GM13976 (cell line): Measurements from ENCODE around the gene TMEM140.

Source experiments
- DNase-seq: peaks from one replicate; pipeline ENCODE4 v3.0.0; 2012; ENCODE audit warnings: low spot score
- in situ Hi-C: fragments of 300-500 bp; cut with MboI; formaldehyde crosslinking; loops from one replicate; pipeline ENCODE4 v1.12.0; 2022; ENCODE audit warnings: low sequenced_read_pairs, mixed read lengths, inconsistent platforms; ENCODE audit not compliant: unreplicated experiment
- TF ChIP-seq, protein P1 (sequence below): IDR thresholded peaks from 2 replicates; pipeline ENCODE4 v1.5.1; 2012; ENCODE audit warnings: borderline replicate concordance, mild to moderate bottlenecking; ENCODE audit not compliant: insufficient read depth; ENCODE audit errors: extremely low read depth, missing control alignments, control extremely low read depth

The TMEM140 gene

DNA sequence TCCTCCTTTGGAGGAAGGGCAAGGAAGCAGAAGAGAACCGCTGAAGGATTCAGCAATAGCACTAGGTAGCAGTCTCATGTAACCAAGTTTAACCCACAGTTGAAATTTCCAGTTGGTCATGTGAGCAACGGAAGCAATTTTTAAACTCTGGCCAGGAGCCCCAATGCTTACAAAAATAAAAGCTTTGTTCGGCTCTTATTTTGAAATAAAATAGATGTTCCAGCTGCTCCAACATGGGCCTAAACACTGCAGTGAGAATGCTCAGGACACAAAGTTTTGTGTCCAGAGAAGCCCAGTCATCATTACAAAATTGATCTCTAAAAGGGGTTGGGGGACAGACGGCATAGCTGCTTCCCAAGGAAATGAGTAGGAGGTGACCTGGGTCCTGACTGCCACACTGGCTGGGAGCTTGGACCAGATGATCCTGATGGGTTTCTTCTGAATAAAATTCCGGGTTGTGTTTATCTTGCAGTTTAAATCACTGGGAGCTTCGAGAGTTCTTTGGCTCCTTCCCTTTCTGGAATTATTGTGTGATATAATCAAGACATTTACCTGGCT lies 452 bp upstream of the TMEM140 start:
- no peak for DNase-seq
- TF ChIP-seq, protein P1, sequence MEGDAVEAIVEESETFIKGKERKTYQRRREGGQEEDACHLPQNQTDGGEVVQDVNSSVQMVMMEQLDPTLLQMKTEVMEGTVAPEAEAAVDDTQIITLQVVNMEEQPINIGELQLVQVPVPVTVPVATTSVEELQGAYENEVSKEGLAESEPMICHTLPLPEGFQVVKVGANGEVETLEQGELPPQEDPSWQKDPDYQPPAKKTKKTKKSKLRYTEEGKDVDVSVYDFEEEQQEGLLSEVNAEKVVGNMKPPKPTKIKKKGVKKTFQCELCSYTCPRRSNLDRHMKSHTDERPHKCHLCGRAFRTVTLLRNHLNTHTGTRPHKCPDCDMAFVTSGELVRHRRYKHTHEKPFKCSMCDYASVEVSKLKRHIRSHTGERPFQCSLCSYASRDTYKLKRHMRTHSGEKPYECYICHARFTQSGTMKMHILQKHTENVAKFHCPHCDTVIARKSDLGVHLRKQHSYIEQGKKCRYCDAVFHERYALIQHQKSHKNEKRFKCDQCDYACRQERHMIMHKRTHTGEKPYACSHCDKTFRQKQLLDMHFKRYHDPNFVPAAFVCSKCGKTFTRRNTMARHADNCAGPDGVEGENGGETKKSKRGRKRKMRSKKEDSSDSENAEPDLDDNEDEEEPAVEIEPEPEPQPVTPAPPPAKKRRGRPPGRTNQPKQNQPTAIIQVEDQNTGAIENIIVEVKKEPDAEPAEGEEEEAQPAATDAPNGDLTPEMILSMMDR: no peak
- in situ Hi-C loops: no loop called here

DNA sequence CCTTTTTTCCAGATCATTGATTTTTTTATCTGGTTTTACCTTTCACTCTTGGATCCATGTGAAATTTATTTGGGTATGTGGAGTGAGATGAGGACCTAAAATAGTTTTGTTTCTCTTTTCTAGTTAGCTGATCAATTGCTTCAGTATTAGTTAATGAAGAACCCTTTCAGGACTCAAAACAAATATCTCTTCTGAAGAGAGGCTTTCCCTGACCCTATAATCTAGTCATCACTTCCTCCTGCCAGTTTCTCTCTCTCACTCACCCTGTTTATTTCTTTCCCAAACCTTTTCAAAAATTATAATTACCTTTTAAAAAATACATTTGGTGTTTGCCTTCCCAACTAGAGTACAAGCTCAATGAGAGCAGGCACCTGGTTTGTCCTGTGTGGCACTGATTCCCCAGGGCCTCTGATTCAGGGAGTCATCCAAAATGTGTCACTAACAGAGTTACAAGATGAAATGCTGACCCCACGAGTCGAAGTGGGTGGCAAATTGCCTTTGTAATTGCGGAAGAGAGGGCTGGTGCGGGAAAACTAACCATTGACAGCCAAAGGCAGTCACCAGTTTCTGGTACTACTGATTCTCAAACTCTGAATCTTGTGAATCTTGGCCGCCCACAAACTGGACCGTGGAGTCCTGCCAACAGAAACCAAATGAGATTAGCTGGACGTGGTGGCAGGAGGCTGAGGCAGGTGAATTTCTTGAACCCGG lies 2.4 kb downstream of the TMEM140 start:
- TF ChIP-seq, protein P1: no peak
- no peak for DNase-seq
- in situ Hi-C loops: no loop called here

DNA sequence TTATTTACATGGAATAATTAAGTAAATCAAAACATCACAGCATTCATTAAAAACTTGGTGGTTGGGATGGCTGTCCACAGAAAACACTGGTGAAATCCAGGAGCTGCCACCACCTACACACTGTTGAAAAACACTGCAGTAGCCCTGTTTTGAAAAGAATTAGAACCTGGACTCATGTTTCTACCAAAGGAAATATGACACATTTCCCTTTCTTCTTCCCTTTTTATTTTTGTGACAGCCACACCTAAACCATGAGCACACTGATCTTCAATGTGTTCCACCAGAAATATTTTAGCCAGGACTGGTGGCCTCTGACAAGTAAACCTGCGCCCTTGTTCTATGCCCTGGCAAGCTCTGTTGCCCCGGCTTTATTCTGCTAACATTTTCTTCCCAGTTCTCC lies 3.3 kb downstream of the TMEM140 start:
- in situ Hi-C loops: no loop called here
- DNase-seq: no peak
- TF ChIP-seq, protein P1: no peak

DNA sequence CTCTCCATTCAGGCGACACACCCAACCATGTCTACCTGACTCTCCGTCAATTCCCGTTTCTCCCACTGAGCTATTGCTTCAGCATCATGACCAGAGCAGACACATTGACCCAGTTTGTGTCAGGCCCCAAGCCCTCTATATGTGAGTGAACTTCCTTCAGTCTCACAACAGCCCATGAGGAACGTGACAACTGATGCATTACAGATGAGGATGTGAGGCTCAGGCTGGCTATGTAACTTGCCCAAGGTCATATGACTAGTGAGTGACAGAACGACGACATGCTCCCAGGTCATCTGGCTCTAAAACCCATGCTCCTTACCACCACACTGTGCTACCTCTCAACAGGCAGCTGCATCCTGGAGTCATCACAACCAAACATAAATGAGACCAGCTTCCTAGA lies 3.7 kb downstream of the TMEM140 start:
- in situ Hi-C loops: no loop called here
- TF ChIP-seq, protein P1: no peak
- DNase-seq: no peak

DNA sequence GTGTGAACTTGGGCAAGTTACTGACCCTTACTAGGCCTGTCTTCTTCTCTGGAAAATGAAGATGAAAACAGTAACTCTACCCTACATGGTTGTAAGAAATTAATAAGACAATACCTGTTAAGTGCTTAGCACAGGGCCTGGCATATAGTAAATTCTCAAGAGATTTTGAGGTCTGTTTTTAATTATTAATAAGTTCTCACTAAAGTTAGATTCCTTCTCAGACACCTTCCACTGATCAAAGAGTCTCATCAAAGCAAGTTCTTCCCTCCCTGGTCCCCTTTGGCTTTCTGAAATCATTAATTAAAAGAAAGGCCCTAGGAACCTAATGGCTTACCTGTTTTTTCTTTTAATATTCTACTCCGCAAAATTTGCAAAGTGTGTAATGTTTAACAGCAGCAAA lies 4.6 kb downstream of the TMEM140 start:
- no peak for DNase-seq
- in situ Hi-C loops: no loop called here
- TF ChIP-seq, protein P1: no peak

DNA sequence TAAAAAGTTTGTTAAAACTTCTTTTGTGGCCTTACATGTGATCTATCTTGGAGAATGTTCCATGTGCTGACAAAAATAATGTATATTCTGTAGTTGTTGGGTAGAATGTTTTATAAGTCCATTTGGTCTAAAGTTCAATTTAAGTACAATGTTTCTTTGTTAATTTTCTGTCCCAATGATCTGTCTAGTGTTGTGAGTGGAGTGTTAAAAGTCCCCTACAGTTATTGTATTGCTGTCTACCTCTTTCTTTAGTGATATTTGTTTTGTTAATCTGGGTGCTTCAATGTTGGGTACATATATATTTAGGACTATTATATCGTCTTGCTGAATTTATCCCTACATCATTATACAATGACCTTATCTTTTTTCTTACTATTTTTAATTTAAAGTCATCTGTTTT lies 6.9 kb downstream of the TMEM140 start:
- TF ChIP-seq, protein P1: no peak
- DNase-seq: no peak
- in situ Hi-C loops: no loop called here
